NT2/D1 (cell line): ENCODE results near the gene RCSD1.

Experiments used
- SUZ12 ChIP-seq: IDR thresholded peaks from 2 replicates; pipeline ENCODE4 v1.6.1; 2011; ENCODE audit not compliant: insufficient read length, insufficient read depth; ENCODE audit errors: extremely low read depth
- YY1 ChIP-seq: IDR thresholded peaks from 2 replicates; pipeline ENCODE4 v1.6.1; 2011; ENCODE audit not compliant: insufficient read length, insufficient read depth
- ZNF274 ChIP-seq: IDR thresholded peaks from 2 replicates; pipeline ENCODE4 v1.6.1; 2011; ENCODE audit warnings: mild to moderate bottlenecking, low read depth, low read length

DNA sequence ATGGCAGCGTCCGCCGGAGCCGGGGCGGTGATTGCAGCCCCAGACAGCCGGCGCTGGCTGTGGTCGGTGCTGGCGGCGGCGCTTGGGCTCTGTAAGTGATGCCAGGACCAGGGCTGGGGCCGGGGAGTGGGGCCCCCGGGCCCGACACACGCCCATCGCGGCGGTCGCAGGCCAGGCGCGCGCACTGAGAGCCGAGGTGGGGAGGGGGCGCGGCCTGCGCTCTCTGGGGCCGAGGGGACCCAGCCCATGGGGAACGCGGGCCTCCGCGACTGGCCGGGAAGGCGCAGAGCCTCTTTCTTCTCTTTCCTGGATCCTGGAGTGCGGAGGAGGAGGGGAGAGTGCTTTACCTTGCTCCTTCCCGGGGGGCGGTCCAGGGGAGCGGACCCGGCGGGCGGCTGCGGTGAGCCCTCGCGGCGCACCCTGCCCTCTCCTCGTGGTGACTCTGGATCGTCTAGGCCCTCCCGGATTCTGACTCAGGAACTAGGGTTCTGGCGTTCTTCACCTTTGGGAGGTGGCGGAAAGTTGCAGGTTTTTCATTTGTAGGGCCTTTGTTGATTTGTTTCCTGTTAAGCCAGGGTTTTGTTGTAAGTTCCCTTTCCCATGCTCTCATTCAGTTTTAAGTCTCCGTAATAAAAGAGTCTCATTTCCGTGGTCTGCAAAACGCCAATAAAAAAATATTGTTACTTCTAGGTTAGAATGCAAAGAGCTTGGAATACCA, 92.3 kb downstream of the RCSD1 start:
- TF ChIP-seq YY1 (no peak), ZNF274 (no peak), SUZ12 (no peak)
